ENCODE data around the gene CDK5. TPM values are rescaled to one million over a fixed set of nuclear protein-coding genes. Genes with fewer than 3 reads are reported as not detected.

Gene CDK5
- total and polyA plus RNA-seq, 10 donors, result 6.3 to 17.9 (median 9.7) TPM

DNA sequence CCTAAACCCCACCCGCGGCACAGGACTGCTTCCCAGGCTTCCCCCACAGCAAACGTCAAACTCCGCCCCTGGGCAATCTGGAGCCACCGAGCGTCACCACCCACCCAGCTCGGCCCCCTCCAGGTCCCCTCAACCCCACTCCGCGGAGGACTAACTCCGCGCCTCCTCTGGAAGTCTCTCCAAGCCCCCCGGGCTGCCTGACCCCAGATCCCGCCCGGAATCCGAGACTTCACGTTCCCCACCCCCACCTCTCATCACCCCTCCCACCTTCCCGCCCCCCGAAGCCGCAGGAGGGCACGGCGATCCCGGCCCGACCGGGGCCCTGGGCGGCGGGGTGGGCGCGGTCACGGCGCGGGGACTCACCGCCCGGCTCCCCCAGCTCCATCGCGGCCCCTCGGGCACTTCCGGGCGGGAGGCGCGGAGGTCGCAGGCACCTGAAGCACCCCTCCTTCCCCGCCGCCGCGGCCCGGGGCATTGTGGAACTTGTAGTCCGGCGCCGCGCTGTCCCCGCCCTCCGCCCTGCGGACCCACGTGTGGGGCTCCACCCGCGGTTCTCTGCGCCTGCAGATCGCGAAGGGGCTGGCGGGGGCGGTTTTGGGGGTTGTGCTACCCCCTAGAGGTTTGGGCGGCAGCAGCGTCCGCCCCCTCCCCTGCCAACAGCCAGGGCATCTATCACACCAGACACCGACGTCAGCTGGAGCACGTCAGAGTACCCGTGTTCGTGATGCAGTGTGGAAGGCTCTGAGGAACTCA is 25.6 kb upstream of the CDK5 start, which contains the start of gene TMUB1:
TSS of gene TMUB1 (minus strand) at position 423 of the 753 bp plus-strand sequence. CDS start 930 bp downstream, outside the sequence.
- TF ChIP-seq, protein P1, sequence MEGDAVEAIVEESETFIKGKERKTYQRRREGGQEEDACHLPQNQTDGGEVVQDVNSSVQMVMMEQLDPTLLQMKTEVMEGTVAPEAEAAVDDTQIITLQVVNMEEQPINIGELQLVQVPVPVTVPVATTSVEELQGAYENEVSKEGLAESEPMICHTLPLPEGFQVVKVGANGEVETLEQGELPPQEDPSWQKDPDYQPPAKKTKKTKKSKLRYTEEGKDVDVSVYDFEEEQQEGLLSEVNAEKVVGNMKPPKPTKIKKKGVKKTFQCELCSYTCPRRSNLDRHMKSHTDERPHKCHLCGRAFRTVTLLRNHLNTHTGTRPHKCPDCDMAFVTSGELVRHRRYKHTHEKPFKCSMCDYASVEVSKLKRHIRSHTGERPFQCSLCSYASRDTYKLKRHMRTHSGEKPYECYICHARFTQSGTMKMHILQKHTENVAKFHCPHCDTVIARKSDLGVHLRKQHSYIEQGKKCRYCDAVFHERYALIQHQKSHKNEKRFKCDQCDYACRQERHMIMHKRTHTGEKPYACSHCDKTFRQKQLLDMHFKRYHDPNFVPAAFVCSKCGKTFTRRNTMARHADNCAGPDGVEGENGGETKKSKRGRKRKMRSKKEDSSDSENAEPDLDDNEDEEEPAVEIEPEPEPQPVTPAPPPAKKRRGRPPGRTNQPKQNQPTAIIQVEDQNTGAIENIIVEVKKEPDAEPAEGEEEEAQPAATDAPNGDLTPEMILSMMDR (IDR thresholded peaks at IDR 0.05 in 8 of 11, conservative IDR thresholded peaks at IDR 0.05 in 3 of 11), result peak in 3 of 11 experiments; percentile 5 to 32 (median 17)
- no peak for TF ChIP-seq POLR2A (IDR thresholded peaks at IDR 0.05)
- TF ChIP-seq POLR2AphosphoS5 (IDR thresholded peaks at IDR 0.05), result peak; percentile 74 to 88 (median 82)
- peaks cover 52 to 86% (median 74%) of the 10 kb centered on the region in 6 donors for H3K4me1 ChIP-seq
- no peaks in the 10 kb centered on the region for H3K9me3 ChIP-seq
- WGBS, 5 donors, result 1% methylated on average over 31 to 69 of the region's 69 CpGs
- DNase-seq, result peak; percentile 97
- H3K4me3 ChIP-seq, result peak within 1 kb of the TSS; percentile 67 to 98 (median 82)
- intact Hi-C loops (cut with DNase I; ENCODE audit: low total_unique reads), result no loop called here
- peaks cover 0 to 26% (median 0%) of the 10 kb centered on the region in 7 donors for H3K27me3 ChIP-seq (replicated peaks in 1 of 7)
- H3K36me3 ChIP-seq, result peaks cover 0 to 25% (median 0%) of the 10 kb centered on the region in 6 donors
- H3K27ac ChIP-seq, result peak within 1 kb of the TSS; percentile 91 to 97 (median 94)

DNA sequence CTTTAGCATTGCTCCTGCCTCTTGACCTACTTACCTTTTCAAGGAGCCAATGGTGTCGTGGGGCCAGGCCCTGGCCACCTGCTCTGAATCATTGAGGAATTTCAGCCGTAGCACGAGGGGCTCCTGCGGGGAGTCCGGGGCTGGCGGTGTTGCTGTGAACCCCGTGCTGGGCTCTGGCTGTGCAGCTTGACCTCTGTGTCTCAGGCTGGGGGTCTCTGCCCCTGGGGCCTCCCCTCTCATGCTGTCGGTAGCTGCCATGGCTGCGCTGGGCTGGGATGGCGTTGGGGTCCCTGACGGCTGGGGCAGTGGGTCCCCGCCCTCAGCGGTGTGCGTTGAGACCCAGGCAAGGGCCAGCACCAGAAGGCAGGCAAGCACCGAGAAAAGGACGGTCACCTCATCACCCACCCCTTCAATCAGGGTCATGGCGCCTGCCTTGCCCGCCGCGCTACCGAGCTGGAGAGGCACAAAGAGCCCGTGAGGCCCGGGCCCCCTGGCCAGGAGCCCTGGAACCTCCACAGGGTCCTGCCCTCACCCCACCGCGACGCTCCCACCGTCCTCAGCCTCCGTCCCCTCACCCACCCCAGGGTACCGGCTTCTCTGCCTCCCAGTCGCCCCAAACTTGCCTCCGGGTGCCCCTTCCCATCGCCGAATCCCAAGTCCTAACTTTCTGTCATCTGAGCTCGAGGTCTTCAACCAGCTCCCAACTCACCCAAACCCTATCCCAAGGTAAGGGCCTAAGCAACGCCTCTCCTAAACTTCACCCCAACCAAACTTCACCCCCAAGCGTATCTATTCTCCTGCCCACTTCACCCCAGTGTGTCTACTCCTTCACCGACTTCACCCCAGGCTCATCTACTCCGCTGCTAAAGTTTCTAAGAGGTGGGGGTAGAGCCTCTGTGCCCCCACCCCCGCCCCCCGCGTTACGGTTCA is 24.7 kb upstream of the CDK5 start:
- Histone ChIP-seq H3K27me3 (replicated peaks in 1 of 7) (peaks cover 0 to 17% (median 0%) of the 10 kb centered on the region in 7 donors), H3K36me3 (peaks cover 0 to 34% (median 0%) of the 10 kb centered on the region in 6 donors), H3K9me3 (no peaks in the 10 kb centered on the region), H3K27ac (peak overlapping the region; percentile 91 to 97 (median 94)), H3K4me1 (peaks cover 50 to 84% (median 71%) of the 10 kb centered on the region in 6 donors), H3K4me3 (peak overlapping the region; percentile 67 to 98 (median 82))
- peak; percentile 83 for DNase-seq
- intact Hi-C loops (cut with DNase I; ENCODE audit: low total_unique reads), result no loop called here
- 54 to 66% (median 62%) methylated on average over 32 to 42 of the region's 42 CpGs for WGBS, 5 donors
- TF ChIP-seq POLR2A (IDR thresholded peaks at IDR 0.05), result no peak

DNA sequence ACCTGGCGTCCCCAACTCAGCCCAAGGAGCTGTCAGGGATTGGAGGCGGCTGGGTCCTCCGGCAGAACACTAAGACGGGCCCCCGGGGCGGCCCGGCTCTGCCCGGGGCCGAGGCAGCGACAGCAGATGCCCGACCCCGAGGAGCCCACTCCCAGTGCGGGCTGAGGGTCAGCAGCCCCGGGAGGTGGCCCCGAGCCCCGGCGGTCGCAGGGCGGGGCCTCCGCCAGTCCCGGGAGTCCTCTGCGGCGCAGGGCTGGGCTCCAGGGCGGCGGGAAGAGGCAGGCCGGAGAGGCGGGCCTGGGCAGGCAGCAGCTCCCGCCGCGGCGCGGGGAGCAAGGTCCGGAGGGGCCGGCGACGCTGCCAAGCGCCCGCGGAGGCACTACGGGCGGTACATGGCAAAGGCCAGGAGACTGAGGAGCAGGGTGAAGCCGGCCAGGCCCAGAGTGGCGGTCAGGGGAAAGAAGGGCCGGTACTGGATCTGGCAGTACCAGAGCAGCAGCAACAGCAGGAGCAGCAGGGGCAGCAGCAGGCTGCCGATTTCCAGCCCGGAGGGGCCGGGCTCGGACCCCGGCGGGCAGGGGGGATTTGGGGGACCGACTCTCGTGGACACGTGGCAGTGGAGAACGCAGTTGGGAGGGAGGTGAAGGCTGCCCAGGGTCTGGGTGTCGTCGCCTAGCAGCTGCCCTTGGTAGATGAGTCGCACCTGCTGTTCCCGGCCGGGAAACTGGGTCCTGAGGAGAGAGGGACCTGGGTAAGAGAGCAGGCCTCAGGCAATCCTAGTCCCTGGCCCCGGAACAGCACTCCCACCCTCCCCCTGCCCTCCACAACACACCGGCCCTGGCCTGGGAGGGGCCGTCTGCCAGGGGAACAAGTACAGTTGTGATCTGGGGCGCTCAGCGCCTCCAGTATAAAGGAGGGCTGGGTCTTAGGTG is 23.7 kb upstream of the CDK5 start:
- peak overlapping the region; percentile 81 to 98 (median 92) for H3K4me3 ChIP-seq
- 54 to 76% (median 64%) methylated on average over 42 to 64 of the region's 64 CpGs for WGBS, 5 donors
- intact Hi-C loops (cut with DNase I; ENCODE audit: low total_unique reads), result no loop called here
- H3K4me1 ChIP-seq, result peaks cover 50 to 83% (median 67%) of the 10 kb centered on the region in 6 donors
- TF ChIP-seq, protein P1 (IDR thresholded peaks at IDR 0.05 in 8 of 11, conservative IDR thresholded peaks at IDR 0.05 in 3 of 11), result no peak
- TF ChIP-seq POLR2A (IDR thresholded peaks at IDR 0.05) (no peak), POLR2AphosphoS5 (IDR thresholded peaks at IDR 0.05) (no peak)
- peaks cover 0 to 43% (median 8%) of the 10 kb centered on the region in 6 donors for H3K36me3 ChIP-seq
- H3K9me3 ChIP-seq, result no peaks in the 10 kb centered on the region
- peaks cover 0 to 10% (median 0%) of the 10 kb centered on the region in 7 donors for H3K27me3 ChIP-seq (replicated peaks in 1 of 7)
- H3K27ac ChIP-seq, result peak overlapping the region; percentile 78 to 97 (median 94)
- peak; percentile 89 for DNase-seq

All from spleen (tissue), 11 donors.